ENCODE measurements around the gene KCNJ1.

KCNJ1 gene

DNA sequence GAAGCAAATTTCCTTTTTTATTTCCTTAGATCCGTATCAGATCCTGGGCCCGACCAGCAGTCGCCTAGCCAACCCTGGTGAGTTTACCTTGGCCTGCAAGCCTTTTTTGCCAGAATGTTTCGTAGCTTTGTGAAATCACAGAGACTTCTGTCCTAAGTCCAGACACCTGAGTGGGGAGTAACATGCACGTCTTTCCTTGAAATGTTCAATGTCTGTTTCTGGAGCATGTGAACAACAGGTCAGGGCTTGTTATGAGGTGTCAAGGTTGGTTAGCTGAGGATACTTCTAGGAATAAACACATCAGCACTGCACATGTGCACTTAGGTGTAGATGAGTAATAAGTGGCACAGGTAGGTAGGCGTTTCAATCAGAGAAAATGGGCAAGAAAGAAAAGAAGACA lies 58.0 kb downstream of the KCNJ1 start:
- no peak overlapping the region for H3K4me3 ChIP-seq (ENCODE audit: low read length)
- DNase-seq (ENCODE audit: low read depth) = no peak
- TF ChIP-seq, protein P1, sequence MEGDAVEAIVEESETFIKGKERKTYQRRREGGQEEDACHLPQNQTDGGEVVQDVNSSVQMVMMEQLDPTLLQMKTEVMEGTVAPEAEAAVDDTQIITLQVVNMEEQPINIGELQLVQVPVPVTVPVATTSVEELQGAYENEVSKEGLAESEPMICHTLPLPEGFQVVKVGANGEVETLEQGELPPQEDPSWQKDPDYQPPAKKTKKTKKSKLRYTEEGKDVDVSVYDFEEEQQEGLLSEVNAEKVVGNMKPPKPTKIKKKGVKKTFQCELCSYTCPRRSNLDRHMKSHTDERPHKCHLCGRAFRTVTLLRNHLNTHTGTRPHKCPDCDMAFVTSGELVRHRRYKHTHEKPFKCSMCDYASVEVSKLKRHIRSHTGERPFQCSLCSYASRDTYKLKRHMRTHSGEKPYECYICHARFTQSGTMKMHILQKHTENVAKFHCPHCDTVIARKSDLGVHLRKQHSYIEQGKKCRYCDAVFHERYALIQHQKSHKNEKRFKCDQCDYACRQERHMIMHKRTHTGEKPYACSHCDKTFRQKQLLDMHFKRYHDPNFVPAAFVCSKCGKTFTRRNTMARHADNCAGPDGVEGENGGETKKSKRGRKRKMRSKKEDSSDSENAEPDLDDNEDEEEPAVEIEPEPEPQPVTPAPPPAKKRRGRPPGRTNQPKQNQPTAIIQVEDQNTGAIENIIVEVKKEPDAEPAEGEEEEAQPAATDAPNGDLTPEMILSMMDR (conservative IDR thresholded peaks at IDR 0.05; ENCODE audit: low read depth, low read length) = no peak

DNA sequence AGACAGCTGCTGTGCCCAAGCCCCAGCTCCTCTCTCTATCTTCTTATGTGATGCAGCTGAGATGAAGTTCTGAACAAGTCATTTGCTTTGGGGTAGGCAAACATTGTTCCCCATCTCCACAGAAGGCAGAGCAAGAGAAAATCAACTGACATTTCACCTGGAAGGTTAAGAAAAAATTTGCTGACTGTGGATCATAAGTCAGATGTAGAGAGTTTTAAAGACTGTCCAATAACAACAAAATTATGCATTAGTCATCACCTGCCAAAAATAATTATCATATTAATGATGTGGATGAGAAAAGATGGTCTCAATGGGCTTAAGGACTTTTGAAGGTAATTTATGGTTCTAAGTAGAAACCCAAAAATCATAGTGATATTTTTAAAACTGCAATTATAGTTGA lies 59.2 kb downstream of the KCNJ1 start:
- DNase-seq (ENCODE audit: low read depth) = no peak
- TF ChIP-seq, protein P1 (conservative IDR thresholded peaks at IDR 0.05; ENCODE audit: low read depth, low read length) = no peak
- H3K4me3 ChIP-seq (ENCODE audit: low read length) = no peak overlapping the region

DNA sequence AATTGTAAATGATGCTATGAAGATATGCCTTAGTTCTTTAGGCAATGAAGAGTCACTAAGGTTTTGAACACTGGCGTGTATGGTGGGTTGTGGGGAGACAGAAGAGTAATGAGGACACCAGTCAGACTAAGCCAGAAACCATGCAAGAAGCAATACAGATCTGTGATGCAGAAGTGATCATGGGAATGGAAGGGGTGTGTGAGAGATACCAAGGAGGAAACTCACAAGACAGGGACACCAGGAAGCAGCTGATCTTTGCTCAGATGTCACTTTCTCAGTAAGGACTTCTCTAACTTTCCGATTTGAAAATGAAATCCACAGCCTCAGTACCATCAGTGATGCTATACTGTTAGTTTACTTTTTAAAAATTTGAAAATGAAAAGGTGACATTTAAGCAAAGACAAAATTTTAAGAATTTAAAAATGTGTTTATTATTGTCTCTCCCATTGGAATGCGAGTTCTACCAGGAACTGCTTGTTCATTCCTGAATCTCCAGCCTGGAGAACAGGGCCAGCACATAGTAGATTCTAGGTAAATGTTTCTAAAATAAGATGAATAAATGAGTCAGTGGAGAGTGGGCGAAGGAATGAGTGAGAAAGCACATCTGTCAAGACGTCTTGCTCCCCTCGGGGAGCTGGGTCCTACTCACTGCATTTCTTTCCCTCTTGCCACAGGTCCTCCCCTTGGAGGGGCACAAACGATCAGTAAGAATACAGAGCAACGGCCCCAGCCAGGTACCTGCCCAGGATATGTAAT lies 60.4 kb downstream of the KCNJ1 start:
- DNase-seq (ENCODE audit: low read depth) = no peak
- no peak overlapping the region for H3K4me3 ChIP-seq (ENCODE audit: low read length)
- TF ChIP-seq, protein P1 (conservative IDR thresholded peaks at IDR 0.05; ENCODE audit: low read depth, low read length) = no peak

DNA sequence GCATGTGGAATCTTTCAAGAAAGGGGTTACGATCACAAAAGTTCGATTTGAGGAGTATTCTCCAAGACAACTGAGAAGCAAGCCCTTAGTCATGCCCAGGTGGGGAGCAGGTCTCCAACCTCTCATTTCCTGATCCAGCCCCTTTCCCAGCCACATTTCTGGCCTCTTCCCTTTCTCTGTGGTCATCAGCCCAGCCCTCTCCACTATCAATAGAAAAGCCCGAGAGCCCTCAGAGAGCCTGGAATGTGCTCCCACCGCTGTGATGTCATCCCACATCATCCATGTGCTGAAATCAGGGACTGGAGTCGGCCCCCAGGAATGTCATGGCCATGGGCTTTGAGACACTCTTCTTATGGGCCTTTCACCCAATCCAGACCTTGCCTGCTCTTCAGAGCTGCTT lies 62.6 kb downstream of the KCNJ1 start:
- TF ChIP-seq, protein P1 (conservative IDR thresholded peaks at IDR 0.05; ENCODE audit: low read depth, low read length) = no peak
- DNase-seq (ENCODE audit: low read depth) = no peak
- no peak overlapping the region for H3K4me3 ChIP-seq (ENCODE audit: low read length)

DNA sequence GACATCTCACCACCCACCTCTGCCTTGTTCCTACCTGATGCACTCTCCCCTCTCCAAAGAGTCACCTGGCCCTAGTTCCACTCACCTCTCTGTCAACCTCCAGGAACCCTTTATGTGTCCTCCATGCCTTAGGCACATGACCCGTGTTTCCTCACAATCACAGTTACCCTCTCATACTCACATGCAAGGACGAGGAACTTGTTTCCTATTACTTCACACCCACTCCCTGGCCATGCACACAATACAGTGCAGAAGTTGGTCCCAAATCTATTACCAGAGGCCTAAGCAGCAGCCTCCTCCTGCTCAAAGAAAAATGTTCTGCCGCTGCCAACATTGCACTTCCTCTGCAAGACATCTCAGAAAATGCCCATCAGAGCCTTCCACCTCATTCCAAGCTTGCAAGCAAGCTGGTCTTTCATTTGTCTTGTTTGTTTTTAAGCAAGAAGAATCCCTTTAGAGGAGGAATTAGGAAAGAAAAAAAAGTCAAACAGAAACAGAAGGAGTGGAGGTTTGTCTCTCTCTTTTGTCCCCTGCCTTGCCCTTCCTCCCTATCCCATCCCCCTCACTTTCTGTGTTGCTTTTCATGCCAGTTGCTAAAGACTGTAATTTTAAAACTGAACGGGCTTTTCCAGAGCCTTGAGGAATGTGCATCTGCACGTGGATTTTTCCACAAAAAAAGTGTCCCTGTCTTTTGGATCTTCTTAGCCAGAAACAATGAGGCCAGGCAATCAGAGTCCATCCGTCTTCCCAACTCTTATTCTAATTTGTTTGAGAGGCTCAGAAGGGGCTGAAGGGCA lies 63.4 kb downstream of the KCNJ1 start:
- H3K4me3 ChIP-seq (ENCODE audit: low read length) = no peak overlapping the region
- TF ChIP-seq, protein P1 (conservative IDR thresholded peaks at IDR 0.05; ENCODE audit: low read depth, low read length) = no peak
- no peak for DNase-seq (ENCODE audit: low read depth)

DNA sequence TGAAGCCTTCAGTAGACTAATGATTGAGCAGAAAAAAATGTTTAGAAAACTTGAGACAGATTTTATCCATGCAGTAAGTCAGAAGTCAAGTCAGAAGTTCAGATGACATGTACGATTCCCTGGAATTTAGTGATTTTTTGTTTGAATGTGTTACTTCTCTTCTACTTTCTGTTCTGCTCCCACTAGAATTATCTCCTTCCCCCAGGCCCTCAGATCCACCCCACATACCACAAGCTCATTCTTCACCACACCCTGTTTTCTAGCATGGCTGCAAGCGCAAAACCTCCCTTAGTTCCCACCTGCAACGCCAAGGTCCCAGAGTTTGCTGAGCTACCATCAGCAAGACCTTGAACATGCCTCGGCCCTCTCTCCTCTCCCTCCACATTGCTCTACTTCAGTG lies 64.1 kb downstream of the KCNJ1 start:
- H3K4me3 ChIP-seq (ENCODE audit: low read length) = no peak overlapping the region
- DNase-seq (ENCODE audit: low read depth) = no peak
- TF ChIP-seq, protein P1 (conservative IDR thresholded peaks at IDR 0.05; ENCODE audit: low read depth, low read length) = no peak

Data from retinal pigment epithelial cell (primary cell).